GM19240 (cell line): Measurements from ENCODE around the gene ELP5.
A peak's percentile ranks its signal among the peaks of the same experiment; 100 is the strongest.

Source experiments
- DNase-seq: peaks from one replicate; pipeline ENCODE4 v3.0.0; 2011; ENCODE audit warnings: low spot score; ENCODE audit not compliant: insufficient read length

The ELP5 gene

GRCh38 chr17:7218758-7219157 is 33.3 kb upstream of the ELP5 start:
- no peak for DNase-seq

GRCh38 chr17:7219229-7219811 is 32.7 kb upstream of the ELP5 start:
- DNase-seq = no peak

GRCh38 chr17:7219812-7220592 is 32.0 kb upstream of the ELP5 start, which contains the start of the genes ACADVL and DLG4:
TSS of gene ACADVL (plus strand) at chr17:7219938. CDS start at chr17:7219985, 47 bp downstream.
TSS of gene DLG4 (minus strand) at chr17:7219836.
- peak; percentile 82 for DNase-seq

- DNase-seq = peak; percentile 69
Observed at GRCh38 chr17:7220593-7221277, 31.3 kb upstream of the ELP5 start.

- no peak for DNase-seq
Observed at GRCh38 chr17:7221278-7222092, 30.5 kb upstream of the ELP5 start.

- DNase-seq = no peak
Observed at GRCh38 chr17:7222093-7222971, 29.7 kb upstream of the ELP5 start.

GRCh38 chr17:7222972-7223292 is 29.1 kb upstream of the ELP5 start:
- DNase-seq = no peak

- DNase-seq = no peak
Observed at GRCh38 chr17:7223375-7223774, 28.6 kb upstream of the ELP5 start.

GRCh38 chr17:7224110-7224509 is 27.9 kb upstream of the ELP5 start:
- no peak for DNase-seq

GRCh38 chr17:7224661-7225111 is 27.3 kb upstream of the ELP5 start:
- DNase-seq = no peak

GRCh38 chr17:7225711-7226331 is 26.2 kb upstream of the ELP5 start:
- DNase-seq = no peak

GRCh38 chr17:7226721-7227710 is 25.0 kb upstream of the ELP5 start:
- no peak for DNase-seq

GRCh38 chr17:7228920-7229319 is 23.1 kb upstream of the ELP5 start:
- DNase-seq = no peak

- DNase-seq = no peak
Observed at GRCh38 chr17:7229504-7229903, 22.5 kb upstream of the ELP5 start.

- no peak for DNase-seq
Observed at GRCh38 chr17:7232114-7232513, 19.9 kb upstream of the ELP5 start.

GRCh38 chr17:7233701-7234082 is 18.3 kb upstream of the ELP5 start:
- no peak for DNase-seq

- peak; percentile 94 for DNase-seq
Observed at GRCh38 chr17:7234083-7234951, 17.7 kb upstream of the ELP5 start, which contains the start of gene DVL2. TSS of gene DVL2 (minus strand) at chr17:7234517. CDS start at chr17:7234262, 255 bp downstream.
